ENCODE data around the gene GOLGA7B. TPM values are rescaled to one million over a fixed set of nuclear protein-coding genes. Genes with fewer than 3 reads are reported as not detected.

The GOLGA7B gene
- total and polyA plus RNA-seq, 2 donors (not counting 3 experiments of a cell fraction or from before 2014, with no cell fraction given): 0.03 TPM; not detected in 1

DNA sequence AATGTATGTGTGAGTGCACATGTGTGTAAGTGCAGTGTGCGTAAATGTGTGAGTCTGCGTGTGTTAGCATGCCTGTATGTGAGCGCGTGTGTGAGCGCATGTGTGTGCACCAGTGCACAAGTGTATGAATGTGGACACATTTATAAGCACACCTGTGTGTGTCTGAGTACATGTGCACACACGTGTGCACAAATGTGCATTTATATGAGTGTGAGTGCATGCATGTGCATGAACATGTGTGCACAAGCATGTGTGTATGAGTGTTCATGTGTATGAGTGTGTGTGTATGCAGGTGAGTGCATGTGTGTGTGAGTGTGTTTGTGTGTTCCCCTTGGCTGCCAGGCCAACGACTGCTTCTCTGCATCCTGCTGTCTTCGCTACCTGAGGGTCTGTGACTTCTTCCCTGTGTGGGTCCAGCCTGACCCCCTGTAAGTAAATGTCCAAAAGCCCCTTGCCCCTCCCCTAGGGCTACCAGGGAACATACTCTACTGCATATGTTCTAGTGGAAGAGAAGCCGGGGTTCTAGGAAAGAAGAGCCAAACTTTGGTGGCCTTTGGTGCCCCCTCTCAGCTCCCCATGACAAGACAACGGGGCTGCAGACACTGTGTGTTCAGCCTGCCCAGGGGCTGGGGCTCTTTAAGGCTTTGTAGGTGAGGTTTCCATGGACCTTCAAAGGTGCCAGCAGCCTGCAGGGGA is 17.0 kb downstream of the GOLGA7B start:
- Histone ChIP-seq H3K4me1 (ENCODE audit: control insufficient read depth, extremely low read depth, insufficient read depth, low read length) (peaks cover 5% of the 10 kb centered on the region), H3K27me3 (ENCODE audit: control insufficient read depth in 2 of 2, insufficient read depth in 2 of 2, low read length in 2 of 2) (peaks cover 8 to 13% of the 10 kb centered on the region in 2 experiments), H3K4me2 (ENCODE audit: insufficient read depth, low read length) (no peak overlapping the region), H3K9me1 (replicated peaks; ENCODE audit: control insufficient read depth, extremely low read depth, insufficient read depth, low read length) (no peaks in the 10 kb centered on the region), H3K79me2 (ENCODE audit: control insufficient read depth, insufficient read depth, low read length) (no peaks in the 10 kb centered on the region), H4K20me1 (replicated peaks; ENCODE audit: control insufficient read depth, extremely low read depth, insufficient read depth, low read length) (no peaks in the 10 kb centered on the region), H3K9ac (replicated peaks; ENCODE audit: extremely low read depth, insufficient read depth, low read length) (no peak overlapping the region), H3K36me3 (ENCODE audit: control insufficient read depth in 2 of 2, extremely low read depth in 1 of 2, insufficient read depth in 2 of 2, low read length in 2 of 2) (no peaks in the 10 kb centered on the region), H3K4me3 (replicated peaks in 1 of 3; ENCODE audit: insufficient read depth in 1 of 3, low read depth in 1 of 3, low read length in 3 of 3) (no peak overlapping the region), H3K9me3 (replicated peaks; ENCODE audit: control insufficient read depth, insufficient read depth, low read length) (no peaks in the 10 kb centered on the region), H3K27ac (ENCODE audit: insufficient read depth, low read depth, low read length) (no peak overlapping the region), H2AFZ (ENCODE audit: low read depth, low read length) (no peak overlapping the region)
- POLR2A ChIA-PET: no interaction called here
- dilution Hi-C loops (cut with MboI; ENCODE audit: extremely low pct_ligation_motif_present, low sequenced_read_pairs) (no loop called here), intact Hi-C loops (cut with micrococcal nuclease) (no loop called here)
- no peak for TF ChIP-seq GATA2 (IDR thresholded peaks at IDR 0.05; ENCODE audit: insufficient read depth, insufficient read length, low read depth, low read length)
- no peak for TF ChIP-seq POLR2AphosphoS5 (IDR thresholded peaks at IDR 0.05; ENCODE audit: insufficient read depth, low read depth, low read length)
- TF ChIP-seq MAX (IDR thresholded peaks at IDR 0.05; ENCODE audit: insufficient read depth, insufficient read length): no peak
- no peak for TF ChIP-seq EZH2 (IDR thresholded peaks at IDR 0.05; ENCODE audit: borderline replicate concordance, low read depth, low read length, severe bottlenecking)
- TF ChIP-seq, protein P1, sequence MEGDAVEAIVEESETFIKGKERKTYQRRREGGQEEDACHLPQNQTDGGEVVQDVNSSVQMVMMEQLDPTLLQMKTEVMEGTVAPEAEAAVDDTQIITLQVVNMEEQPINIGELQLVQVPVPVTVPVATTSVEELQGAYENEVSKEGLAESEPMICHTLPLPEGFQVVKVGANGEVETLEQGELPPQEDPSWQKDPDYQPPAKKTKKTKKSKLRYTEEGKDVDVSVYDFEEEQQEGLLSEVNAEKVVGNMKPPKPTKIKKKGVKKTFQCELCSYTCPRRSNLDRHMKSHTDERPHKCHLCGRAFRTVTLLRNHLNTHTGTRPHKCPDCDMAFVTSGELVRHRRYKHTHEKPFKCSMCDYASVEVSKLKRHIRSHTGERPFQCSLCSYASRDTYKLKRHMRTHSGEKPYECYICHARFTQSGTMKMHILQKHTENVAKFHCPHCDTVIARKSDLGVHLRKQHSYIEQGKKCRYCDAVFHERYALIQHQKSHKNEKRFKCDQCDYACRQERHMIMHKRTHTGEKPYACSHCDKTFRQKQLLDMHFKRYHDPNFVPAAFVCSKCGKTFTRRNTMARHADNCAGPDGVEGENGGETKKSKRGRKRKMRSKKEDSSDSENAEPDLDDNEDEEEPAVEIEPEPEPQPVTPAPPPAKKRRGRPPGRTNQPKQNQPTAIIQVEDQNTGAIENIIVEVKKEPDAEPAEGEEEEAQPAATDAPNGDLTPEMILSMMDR (IDR thresholded peaks at IDR 0.05; ENCODE audit: extremely low read depth in 1 of 2, insufficient read depth in 1 of 2, low read depth in 1 of 2, low read length in 2 of 2): no peak
- no peak for TF ChIP-seq MYC (IDR thresholded peaks at IDR 0.05; ENCODE audit: low read depth, low read length)
- no peak for TF ChIP-seq FOS (IDR thresholded peaks at IDR 0.05; ENCODE audit: borderline replicate concordance, insufficient read depth, low read length)
- TF ChIP-seq JUN (IDR thresholded peaks at IDR 0.05; ENCODE audit: borderline replicate concordance, insufficient read depth, insufficient read length, low read depth): no peak
- TF ChIP-seq POLR2A (IDR thresholded peaks at IDR 0.05; ENCODE audit: low read depth, low read length): no peak
- CTCF ChIA-PET: interaction anchor here (5.9 kb wide), 1 partner anchor 75 kb away, joined by 118 read pairs; no protein-coding TSS in a partner anchor
- no peak for DNase-seq (ENCODE audit: low read depth, low spot score)
- no peak for FAIRE-seq
- BruUV-seq (replicated peaks): no TSS peak
